HG02884 (cell line): ENCODE data around the gene CDC7.
"Not testable (repeated sequence)": the region's sequence is repeated elsewhere in the genome, so short reads cannot be mapped to it uniquely, and the experiment has no call there.

Source experiments
- ATAC-seq: cut with Tn5 transposase; IDR thresholded peaks from one replicate; pipeline ENCODE4 v1.9.1; 2021; ENCODE audit warnings: mild to moderate bottlenecking, moderate library complexity; ENCODE audit not compliant: unreplicated experiment

Gene CDC7

GRCh38 chr1:91500756-91501522, at the start of gene CDC7:
Gene CDC7 (plus strand): TSS chr1:91500851. CDS start chr1:91501717, 866 bp downstream.
- ATAC-seq = peak; percentile 73

DNA sequence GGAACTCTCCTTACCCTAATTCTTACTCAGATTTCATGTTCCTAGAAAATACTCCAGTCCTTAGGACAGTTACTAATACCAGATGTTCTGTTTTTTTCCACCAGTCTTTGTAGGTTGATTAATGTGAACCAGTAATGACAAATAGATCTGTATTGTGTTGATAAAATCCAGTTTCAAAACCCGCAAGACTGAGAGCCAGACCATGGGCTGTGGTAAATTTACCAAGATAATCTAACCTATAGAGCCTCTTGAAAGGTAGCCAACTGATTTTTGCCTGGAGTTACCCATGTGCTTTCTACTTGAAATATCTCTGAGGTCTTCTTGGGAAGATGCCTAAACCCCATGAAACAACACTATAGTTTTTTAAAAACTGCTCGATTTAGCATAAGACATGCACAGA, 46.5 kb upstream of the CDC7 start:
- no peak for ATAC-seq

GRCh38 chr1:91455334-91455733, 45.3 kb upstream of the CDC7 start:
- no peak for ATAC-seq

DNA sequence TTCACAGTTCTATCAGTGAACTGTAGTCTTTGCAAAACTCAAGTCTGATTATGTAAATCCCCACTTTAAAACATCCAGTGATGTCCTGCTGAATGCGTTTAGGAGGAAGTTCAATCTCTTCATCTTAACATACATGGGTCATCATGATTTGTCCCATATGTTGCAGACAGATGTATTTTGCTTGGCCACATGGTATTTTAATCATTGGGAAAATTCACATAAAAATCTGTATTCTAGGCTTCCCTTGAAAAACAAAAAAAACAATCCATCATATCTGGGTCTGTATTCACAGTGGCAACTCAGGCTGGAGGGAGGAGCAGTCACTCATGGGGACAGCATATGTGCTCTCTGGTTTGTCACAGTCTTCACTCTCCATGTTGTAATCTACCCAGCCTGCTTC, 44.8 kb upstream of the CDC7 start:
- no peak for ATAC-seq

DNA sequence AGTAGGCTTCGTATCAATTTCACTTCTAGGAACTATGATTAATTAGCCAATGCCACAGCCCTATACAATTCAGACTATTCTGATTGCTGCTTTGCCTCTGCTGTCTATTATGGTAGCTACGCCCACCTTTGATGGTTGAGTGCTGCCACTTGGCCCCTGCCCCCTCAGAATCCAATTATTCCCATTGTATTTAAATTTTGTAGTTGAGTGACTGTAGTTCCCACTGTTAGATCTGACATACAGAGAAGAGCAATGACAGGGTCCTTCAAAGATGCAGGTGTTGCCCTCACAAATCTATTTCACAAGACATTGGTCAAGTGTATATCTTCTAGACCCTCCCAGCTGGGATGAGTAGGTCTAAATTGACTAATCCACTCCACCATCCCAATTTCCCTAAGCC, 35.3 kb upstream of the CDC7 start:
- not testable (repeated sequence) for ATAC-seq

- no peak for ATAC-seq
Observed at GRCh38 chr1:91476533-91477217, 24.0 kb upstream of the CDC7 start.

DNA sequence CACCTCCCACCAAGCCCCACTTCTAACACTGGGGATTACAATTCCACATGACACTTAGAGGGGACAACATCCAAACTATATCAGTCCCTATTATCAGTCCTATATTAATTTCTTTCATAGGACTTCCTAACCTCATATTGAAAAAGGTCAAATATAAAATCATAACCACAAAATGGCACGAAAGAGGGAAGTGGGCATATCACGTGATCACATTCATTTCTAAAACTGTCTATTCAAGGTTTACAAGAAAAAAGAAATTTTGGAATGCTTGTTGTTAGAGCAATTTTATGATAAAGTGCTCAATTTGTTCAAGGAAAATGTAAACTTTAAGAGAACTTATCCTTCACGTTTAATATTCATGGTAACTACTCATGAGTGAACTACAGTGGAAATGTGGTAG, 13.2 kb upstream of the CDC7 start:
- ATAC-seq = no peak

DNA sequence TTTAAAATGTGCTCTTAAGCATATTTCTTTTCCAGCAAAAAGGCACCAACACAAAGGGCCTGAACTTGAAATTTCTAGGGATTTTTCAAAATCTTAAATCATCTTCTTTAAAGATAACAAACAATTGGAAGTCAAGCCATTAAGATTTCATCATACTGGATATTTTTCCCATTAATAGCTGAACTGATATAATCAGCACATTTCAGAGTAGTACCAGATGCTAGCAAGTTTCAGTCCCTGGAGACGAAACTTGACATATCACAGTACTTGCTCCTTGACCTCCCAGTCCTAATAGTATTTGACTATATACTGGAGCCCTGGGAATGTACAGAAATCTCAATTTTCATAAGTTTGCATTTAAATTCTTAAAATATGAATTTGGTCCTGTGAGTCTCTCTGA, 10.2 kb upstream of the CDC7 start:
- no peak for ATAC-seq

DNA sequence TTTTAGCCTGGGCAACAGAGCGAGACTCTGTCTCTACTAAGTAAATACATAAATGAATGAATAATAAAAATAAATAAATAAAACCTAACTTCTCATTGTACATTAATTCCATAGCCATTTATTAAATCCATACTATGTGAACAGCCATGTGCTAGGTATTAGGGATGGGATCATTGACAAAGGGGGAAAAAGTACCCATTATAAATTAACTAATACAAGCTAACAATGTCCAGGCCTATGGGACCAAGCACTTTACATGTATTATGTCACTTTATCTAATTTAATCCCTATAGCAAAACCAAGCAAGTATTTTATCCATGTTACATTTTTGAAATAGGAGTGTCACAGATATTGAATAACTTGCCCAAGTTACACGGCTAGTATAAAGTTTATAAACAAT, 2.6 kb upstream of the CDC7 start:
- no peak for ATAC-seq

GRCh38 chr1:91498498-91499245, 2.0 kb upstream of the CDC7 start:
- ATAC-seq = no peak

GRCh38 chr1:91499346-91499745, 1.3 kb upstream of the CDC7 start:
- no peak for ATAC-seq

GRCh38 chr1:91499904-91500755, 521 bp upstream of the CDC7 start:
- peak; percentile 14 for ATAC-seq

GRCh38 chr1:91501523-91501851, 836 bp downstream of the CDC7 start:
- ATAC-seq = peak; percentile 22

DNA sequence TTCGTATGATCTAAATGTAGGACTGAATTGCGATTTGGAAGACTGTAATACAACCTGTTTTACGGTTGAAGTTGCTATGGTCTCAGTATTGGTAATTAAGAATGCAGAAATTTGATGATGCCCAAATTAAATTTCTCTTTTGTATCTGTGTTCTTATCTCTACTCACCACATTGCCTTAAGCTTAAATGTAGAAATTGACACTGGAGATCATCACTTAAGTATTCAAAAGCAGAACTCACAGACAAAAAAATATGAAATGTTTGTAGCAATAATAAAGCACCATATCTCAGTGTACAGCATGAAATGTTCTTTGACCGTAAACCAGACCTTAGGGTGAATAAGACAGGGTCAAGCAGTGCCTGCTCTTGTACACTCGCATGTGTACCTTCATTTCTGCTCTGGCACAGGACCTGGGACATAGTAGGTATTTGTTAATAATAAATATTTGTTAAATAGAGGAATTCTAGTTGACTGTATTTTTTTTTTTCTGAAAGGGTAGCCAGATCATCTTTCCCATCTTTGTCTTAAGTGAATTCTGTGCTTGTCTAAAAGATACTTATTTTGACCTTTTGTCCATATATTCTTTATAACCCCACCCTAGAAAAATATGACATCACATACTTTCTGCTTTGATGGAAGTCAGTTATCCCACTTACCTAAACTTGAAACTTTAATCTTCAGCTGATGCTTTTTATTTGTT, 1.5 kb downstream of the CDC7 start:
- ATAC-seq = no peak

GRCh38 chr1:91502672-91503184, 2.1 kb downstream of the CDC7 start:
- ATAC-seq = no peak

DNA sequence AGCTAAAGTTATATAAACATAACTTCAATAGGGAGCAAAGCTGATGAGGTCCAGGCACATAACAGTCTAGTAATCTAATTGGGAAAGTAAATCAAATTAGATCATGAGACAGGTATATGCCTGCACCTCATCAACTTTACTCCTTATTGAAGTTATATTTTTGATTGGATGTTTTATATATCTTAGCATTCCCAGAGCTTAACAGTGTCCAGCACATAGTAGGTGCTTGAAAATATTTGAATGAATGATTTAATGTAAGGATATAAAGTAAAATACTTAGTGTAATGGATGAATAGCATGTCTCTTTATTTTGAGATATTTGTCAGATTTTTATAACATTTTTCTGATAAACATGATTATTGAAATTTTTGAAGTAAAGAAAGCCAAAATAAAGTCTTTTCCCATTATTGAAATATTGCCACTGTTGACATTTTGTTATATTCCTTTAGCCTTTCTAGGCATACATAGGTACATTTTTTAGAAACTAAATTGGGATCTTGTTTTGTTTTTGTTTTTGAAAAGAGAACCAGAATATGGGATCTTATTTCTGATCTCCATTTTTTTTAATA, 2.8 kb downstream of the CDC7 start:
- no peak for ATAC-seq

- no peak for ATAC-seq
Observed at GRCh38 chr1:91503975-91504530, 3.4 kb downstream of the CDC7 start.

DNA sequence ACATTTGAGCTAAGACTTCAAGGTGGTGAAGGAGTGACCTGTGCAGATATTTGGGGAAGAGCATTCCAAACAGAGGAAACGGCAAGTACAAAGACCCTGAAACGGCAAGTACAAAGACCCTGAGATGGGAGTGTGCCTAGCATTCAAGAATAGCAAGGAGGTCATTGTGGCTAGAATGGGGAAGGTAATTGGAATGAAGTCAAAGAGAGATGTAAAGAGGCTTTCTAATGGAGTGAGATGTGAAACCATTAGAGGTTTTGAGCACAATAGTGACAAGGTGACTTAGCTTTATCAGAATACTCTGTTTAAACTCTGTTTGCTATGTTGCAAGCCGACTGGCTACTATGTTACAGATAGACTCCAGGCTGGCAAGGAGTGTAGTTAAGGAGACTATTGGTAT, 4.4 kb downstream of the CDC7 start:
- no peak for ATAC-seq

GRCh38 chr1:91506071-91506470, 5.4 kb downstream of the CDC7 start:
- no peak for ATAC-seq

GRCh38 chr1:91507328-91507727, 6.7 kb downstream of the CDC7 start:
- ATAC-seq = no peak
